Head of caudate nucleus (tissue), 42 donors: ENCODE data around the gene YAF2.
"Not testable (repeated sequence)": the region's sequence is repeated elsewhere in the genome, so short reads cannot be mapped to it uniquely, and the experiment has no call there.

Source experiments
- DNase-seq, 42 donors: peaks; one replicate each; pipeline versions ENCODE4 v3.0.0 to v3.0.0-alpha.2; 2020 to 2021; ENCODE audit warnings: mixed read lengths in 7 of 42
- intact Hi-C: fragments of 100-400 bp; cut with DNase I; formaldehyde crosslinking; loops from one replicate; pipeline ENCODE4 v1.15.0; 2022

Gene YAF2

GRCh38 chr12:42208574-42208973 lies 29.5 kb downstream of the YAF2 start:
- intact Hi-C loops: no loop called here
- no peak for DNase-seq

- intact Hi-C loops: no loop called here
- no peak for DNase-seq
Observed at GRCh38 chr12:42204819-42205218, 33.2 kb downstream of the YAF2 start.

DNA sequence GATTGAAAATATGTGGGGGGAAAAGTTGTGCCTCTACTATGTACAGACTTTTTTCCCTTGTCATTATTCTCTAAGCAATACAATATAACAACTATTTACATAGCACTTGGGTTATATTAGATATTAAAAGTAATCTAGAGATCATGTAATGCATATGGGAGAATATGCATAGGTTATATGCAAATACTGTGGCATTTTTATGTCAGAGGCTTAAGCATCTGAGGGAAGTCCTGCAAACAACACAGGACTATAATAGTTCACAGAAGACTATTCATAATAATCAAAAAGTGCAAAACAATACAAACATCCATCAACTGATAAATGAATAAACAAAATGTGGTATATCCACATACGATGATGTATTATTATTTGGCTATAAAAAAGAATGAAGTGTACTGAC lies 33.7 kb downstream of the YAF2 start:
- DNase-seq: no peak
- intact Hi-C loops: no loop called here

GRCh38 chr12:42201063-42201462 lies 37.0 kb downstream of the YAF2 start:
- intact Hi-C loops: no loop called here
- no peak for DNase-seq

DNA sequence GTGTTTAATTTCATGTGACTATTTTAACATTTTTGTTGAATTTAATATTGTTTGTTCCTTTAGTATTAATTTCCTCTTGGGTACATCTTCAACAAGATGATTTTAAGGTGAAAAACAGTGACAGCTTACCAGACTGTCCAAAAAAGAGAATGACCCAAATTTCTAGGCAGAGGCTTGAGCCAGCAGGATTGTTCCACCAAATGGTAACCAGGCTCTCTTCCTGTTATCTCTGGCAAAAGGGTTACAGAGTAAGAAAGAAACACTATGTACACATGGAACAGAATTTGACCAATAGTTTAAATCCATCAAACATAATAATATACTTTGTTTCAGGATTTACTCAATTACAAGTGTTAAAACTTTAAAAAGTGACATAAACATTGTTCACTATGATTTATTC lies 39.0 kb downstream of the YAF2 start:
- intact Hi-C loops: no loop called here
- no peak for DNase-seq

DNA sequence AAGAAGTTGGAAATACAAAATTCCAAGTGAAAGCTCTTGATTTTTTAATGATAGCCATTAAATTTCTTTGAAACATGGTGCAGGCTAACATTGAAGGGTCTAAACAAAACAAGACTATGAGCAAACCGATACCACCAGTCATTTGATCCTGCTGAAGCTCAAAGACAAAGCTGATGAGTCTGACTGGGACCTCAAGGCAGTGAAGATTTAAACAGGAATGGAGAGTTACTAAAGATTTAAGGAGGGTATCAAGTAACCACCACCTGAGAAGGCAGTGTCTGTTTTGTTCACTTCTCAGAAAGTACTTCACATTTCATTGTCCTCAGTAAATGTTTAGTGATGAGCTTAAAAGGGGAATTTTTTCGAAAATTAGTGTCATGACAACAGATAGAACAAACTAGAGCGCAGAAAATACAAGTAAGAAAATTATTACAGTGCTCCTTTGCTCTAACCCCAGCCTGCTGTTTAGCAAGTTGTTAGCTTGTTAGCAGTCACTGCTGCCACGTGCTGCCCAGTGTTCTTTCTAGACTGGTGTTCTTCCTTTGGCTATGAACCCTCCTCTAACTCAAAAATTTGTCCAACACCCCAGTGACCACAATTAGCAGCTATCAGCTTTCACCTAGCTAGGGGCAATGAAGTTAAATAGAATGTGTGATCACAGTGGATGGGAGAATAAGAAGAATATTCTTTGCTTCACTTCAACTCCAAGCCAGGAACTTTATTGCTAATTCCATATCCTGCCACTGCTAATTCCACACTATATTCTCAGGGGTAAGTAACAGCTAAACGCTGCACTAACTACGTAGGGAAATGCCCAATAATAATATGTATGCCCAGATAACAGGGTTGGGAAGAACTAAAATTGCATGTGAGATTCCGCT lies 41.1 kb downstream of the YAF2 start:
- no peak for DNase-seq
- intact Hi-C loops: no loop called here

DNA sequence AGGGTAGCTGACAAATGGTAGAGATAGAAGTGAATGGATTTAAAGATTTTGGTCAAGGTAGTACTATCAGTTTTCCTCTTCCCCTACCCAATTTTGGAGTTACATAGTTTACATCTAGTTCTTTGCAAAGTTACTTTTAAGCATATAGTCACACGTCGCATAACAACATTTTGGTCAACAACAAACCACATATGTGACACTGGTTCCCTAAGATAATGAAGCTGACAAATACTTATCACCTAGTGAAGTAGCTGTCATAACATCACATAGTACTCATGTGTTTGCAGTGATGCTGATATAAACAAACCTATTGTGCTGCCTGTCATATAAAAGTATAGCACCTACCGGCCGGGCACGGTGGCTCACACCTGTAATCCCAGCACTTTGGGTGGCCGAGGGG lies 45.4 kb downstream of the YAF2 start:
- DNase-seq: no peak
- intact Hi-C loops: no loop called here

DNA sequence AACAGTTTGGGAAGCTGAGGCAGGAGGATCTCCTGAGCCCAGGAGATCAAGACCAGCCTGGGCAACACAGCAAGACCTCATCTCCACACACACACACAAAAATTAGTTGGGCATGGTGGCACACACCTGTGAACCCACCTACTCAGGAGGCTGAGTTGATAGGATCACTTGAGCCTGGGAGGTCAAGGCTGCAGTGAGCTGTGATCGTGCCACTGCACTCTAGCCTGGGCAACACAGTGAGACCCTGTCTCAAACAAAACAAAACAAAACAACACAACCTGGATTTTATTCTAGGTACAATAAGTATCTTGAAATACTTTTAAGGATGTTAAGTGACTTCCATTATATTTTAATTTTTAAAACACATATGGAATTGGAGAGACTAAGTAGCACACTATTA lies 45.8 kb downstream of the YAF2 start:
- DNase-seq: no peak
- intact Hi-C loops: no loop called here

GRCh38 chr12:42190376-42190775 lies 47.7 kb downstream of the YAF2 start:
- no peak for DNase-seq
- intact Hi-C loops: no loop called here

GRCh38 chr12:42188275-42188674 lies 49.8 kb downstream of the YAF2 start:
- DNase-seq, intact Hi-C loops: not testable (repeated sequence)

DNA sequence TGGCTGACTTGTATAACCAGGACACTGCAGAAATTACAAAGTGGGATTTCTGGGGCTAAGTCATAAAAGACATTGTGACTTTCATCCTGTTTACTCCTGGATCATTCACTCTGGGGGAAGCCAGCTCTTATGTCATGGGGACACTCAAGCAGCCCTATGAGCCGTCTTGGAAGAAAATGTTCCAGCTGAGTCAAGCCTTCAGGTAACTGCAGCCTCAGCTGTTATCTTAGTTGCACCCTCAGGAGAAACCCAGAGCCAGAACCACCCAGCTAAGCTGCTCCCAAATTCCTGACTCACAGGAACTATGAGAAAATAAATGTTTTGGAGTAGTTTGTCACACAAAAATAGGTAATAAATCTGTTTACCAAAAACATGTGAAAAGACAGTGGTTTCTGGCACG lies 50.2 kb downstream of the YAF2 start:
- intact Hi-C loops: no loop called here
- DNase-seq: no peak

GRCh38 chr12:42186793-42187192 lies 51.3 kb downstream of the YAF2 start:
- no peak for DNase-seq
- intact Hi-C loops: no loop called here

GRCh38 chr12:42182394-42182793 lies 55.7 kb downstream of the YAF2 start:
- intact Hi-C loops: no loop called here

GRCh38 chr12:42180990-42181596 lies 57.0 kb downstream of the YAF2 start:
- peak in 2 of 42 donors; percentile 6 to 10 for DNase-seq
- intact Hi-C loops: no loop called here

More at GRCh38 chr12:42182394-42182793, 55.7 kb downstream of the YAF2 start:
- DNase-seq: no peak

DNA sequence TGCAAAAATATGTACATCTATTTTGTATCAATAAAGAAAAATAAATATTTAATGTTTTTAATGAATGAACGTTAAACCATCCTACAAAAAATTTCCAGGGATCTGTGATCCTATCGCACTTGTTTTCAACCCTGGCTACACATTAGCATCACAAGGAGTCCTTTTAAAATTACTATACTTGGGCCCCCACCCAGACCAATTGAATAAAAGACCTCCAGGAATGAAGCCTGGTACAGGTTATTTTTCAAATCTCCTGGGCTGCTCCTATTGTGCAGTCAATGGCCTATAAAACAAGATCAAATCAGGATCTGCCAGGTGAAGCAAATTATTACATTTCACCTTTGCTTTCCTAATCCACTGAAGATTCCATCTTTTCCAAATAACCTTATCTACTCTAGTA lies 59.9 kb downstream of the YAF2 start:
- intact Hi-C loops: no loop called here

GRCh38 chr12:42174978-42175377 lies 63.1 kb downstream of the YAF2 start:
- DNase-seq: no peak
- intact Hi-C loops: no loop called here

More for the DNA sequence above, 59.9 kb downstream of the YAF2 start:
- DNase-seq: no peak

DNA sequence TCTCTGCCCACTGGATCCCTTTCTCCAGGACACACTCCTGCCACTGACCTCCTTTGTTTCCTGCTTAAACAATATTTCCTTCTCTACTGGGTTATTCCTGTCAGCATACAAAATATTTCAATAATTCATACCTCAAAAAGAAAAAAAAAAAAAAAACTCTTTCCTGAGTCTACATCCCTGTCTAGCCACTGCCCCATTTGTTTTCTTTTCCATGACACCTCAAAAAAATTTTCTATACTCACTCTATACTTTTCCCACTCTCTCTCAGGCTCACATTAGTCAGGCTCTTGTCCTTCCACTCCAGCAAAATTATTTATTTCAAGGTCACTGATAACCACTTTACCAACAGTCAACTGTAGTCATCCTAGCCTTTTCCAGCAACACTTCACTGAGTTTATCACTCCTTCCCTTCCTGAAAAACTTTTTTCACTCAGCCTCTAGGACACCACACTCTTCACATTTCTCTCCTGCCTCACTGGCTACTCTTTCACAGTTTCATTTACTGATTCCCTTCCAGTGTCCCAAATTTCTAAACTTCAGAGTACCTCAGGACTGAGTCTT lies 64.0 kb downstream of the YAF2 start:
- intact Hi-C loops: no loop called here

DNA sequence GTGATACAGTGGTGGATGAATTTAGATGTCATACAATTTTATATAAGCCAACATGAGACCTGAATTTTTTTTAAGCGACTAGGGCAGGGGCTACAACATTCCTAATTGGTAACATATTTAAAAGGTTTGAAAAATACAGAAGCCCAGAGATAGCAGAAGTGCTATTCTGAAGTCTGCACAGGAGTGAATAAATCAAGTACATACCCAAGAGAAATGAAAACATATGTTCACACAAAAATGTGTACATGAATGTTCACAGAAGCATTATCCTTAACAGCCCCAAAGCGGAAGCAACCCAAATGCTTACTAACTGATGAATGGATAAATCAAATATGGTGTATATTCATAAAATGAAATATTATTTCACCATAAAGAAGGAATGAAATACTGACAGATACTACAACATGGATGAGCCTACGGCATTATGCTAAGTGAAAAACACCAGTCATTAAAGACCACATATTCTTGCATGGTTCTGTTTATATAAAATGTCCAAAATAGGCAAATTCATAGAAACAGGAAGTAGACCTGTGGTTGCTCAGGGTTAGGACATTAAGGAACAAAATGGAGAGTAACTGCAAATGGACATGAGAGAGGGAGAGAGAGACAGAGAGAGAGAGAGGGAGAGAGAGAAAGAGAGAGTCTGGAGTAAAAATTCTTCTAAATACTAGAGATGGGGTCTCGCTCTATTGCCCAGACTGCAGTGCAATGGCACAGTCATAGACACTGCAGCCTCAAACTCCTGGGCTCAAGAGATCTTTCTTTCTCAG lies 65.4 kb downstream of the YAF2 start:
- no peak for DNase-seq
- intact Hi-C loops: no loop called here

More for the DNA sequence above, 64.0 kb downstream of the YAF2 start:
- DNase-seq: no peak

DNA sequence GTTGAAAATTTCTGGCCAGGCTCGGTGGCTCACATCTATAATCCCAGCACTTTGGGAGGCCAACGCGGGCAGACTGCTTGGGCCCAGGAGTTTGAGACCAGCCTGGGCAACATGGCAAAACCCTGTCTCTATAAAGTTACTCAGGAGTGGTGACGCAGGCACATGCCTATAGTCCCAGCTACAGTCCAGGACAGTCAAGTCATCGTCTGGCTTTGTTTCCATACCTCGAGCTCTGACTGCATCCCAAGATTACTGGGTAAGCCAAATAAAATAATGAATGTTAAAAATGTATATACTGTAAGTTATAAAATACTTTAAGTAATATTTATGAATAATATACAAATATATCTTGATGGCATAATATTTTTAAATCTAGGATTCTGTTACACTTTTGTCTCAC lies 70.3 kb downstream of the YAF2 start:
- no peak for DNase-seq
- intact Hi-C loops: no loop called here

DNA sequence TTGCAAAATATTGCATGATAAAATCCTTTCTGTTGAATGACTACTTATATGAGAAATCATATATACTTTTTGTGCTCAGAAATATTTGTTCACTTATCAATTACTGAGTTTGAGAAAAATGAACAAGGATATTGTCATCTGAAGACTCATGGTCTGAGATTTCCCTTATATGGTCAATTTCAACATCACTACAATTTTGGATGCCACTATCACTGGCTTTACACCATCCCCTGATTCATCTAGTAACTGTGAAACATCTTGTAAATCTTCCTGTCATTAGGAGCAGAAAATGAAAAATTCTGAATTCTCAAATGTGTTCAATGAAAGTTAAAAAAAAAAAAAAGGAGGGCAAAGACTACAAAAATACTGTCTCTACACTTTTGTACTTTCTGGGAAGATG lies 71.5 kb downstream of the YAF2 start:
- intact Hi-C loops: no loop called here
- DNase-seq: no peak
